ENCODE measurements around the gene SUPV3L1. TPM values are rescaled to one million over a fixed set of nuclear protein-coding genes. Genes with fewer than 3 reads are reported as not detected.

The SUPV3L1 gene
- total and polyA plus RNA-seq, 2 of the 8 experiments (the other 6 are each of a cell fraction or from before 2014, with no cell fraction given), result 34.6 to 45.6 TPM

- Histone ChIP-seq H3K18ac (ENCODE audit: extremely low read depth, low read length) (no peak overlapping the region), H3K4ac (replicated peaks; ENCODE audit: insufficient read length, low read depth, low read length) (no peak overlapping the region), H3K23ac (ENCODE audit: insufficient read length) (no peak overlapping the region), H3K36me3 (ENCODE audit: control insufficient read depth in 2 of 4, insufficient read depth in 4 of 4, low read length in 3 of 4) (no peaks in the 10 kb centered on the region), H2BK12ac (ENCODE audit: low read depth, low read length) (no peak overlapping the region; the same call in 1 of the 2 replicates), H2BK5ac (ENCODE audit: low read depth, low read length) (no peak overlapping the region), H2BK15ac (ENCODE audit: low read length) (no peak overlapping the region), H3K4me1 (replicated peaks in 1 of 4; ENCODE audit: control insufficient read depth in 3 of 4, insufficient read depth in 4 of 4, low read length in 3 of 4) (no peaks in the 10 kb centered on the region), H2BK120ac (replicated peaks; ENCODE audit: low read depth, low read length) (no peak overlapping the region), H4K5ac (ENCODE audit: insufficient read length, low read depth, low read length) (no peak overlapping the region), H2AK5ac (ENCODE audit: low read depth, low read length) (no peak overlapping the region), H3K4me2 (ENCODE audit: insufficient read depth in 1 of 2, low read depth in 2 of 2, low read length in 2 of 2) (no peak overlapping the region), H3K79me1 (ENCODE audit: low read depth, low read length) (no peaks in the 10 kb centered on the region), H4K8ac (ENCODE audit: extremely low read depth, insufficient read depth, low read length) (no peak overlapping the region), H3K9ac (replicated peaks in 1 of 4; ENCODE audit: extremely low read depth in 1 of 4, low read depth in 3 of 4, low read length in 3 of 4) (no peak overlapping the region), H3K79me2 (ENCODE audit: control insufficient read depth in 1 of 2, insufficient read depth in 2 of 2, low read length in 2 of 2) (no peaks in the 10 kb centered on the region), H3K4me3 (ENCODE audit: extremely low read depth in 1 of 4, insufficient read depth in 2 of 4, low read depth in 3 of 4, low read length in 4 of 4) (no peak overlapping the region), H4K20me1 (replicated peaks in 1 of 2; ENCODE audit: control insufficient read depth in 1 of 2, insufficient read depth in 2 of 2, low read length in 2 of 2) (no peaks in the 10 kb centered on the region), H3K27me3 (replicated peaks in 1 of 4; ENCODE audit: control insufficient read depth in 3 of 4, extremely low read depth in 1 of 4, insufficient read depth in 3 of 4, low read length in 3 of 4) (no peaks in the 10 kb centered on the region), H3K27ac (ENCODE audit: low read depth, low read length) (no peak overlapping the region), H3K56ac (replicated peaks; ENCODE audit: insufficient read length, low read depth, low read length) (no peak overlapping the region), H3K14ac (ENCODE audit: insufficient read length) (no peak overlapping the region), H3K23me2 (ENCODE audit: low read depth, low read length) (no peaks in the 10 kb centered on the region), H4K91ac (replicated peaks; ENCODE audit: insufficient read length, low read length) (no peak overlapping the region), H3K9me3 (ENCODE audit: insufficient read depth in 2 of 2, low read depth in 1 of 2, low read length in 1 of 2) (no peaks in the 10 kb centered on the region), H2BK20ac (ENCODE audit: low read length) (no peak overlapping the region), H2AFZ (ENCODE audit: low read length) (no peak overlapping the region)
- ChIA-PET POLR2A (ENCODE audit: partially characterized antibody) (no interaction called here), CTCF (ENCODE audit: partially characterized antibody) (interaction anchor here (0.7 to 1.5 kb wide), 6 partner anchors 67 to 379 kb away, joined by 3 to 6 read pairs (median 3); no protein-coding TSS in a partner anchor)
- FAIRE-seq (no peak), DNase-seq (ENCODE audit: low read depth in 1 of 2, low spot score in 2 of 2) (no peak)
- 76% methylated on average over 11 of the region's 11 CpGs; no CpG with 5 or more reads in 1 of the 2 experiments for WGBS, 2 experiments (ENCODE audit: extremely low coverage in 1 of 2, insufficient coverage in 1 of 2, insufficient read length in 1 of 2, insufficient replicate concordance in 2 of 2, low coverage in 1 of 2, low lambda C conversion rate in 2 of 2, missing lambda C conversion rate in 1 of 2)
- TF ChIP-seq NANOG (IDR thresholded peaks at IDR 0.05; ENCODE audit: insufficient read depth, low read depth, low read length, poor library complexity, severe bottlenecking), result no peak
- TF ChIP-seq NRF1 (IDR thresholded peaks at IDR 0.05; ENCODE audit: low read depth, low read length), result no peak
- TF ChIP-seq EP300 (IDR thresholded peaks at IDR 0.05; ENCODE audit: borderline replicate concordance in 1 of 2, low read depth in 2 of 2, low read length in 2 of 2), result no peak
- TF ChIP-seq POLR2A (IDR thresholded peaks at IDR 0.05; ENCODE audit: control extremely low read depth in 1 of 2, low read depth in 2 of 2, low read length in 2 of 2), result no peak
- TF ChIP-seq CHD2 (IDR thresholded peaks at IDR 0.05; ENCODE audit: low read length), result no peak
- TF ChIP-seq TBP (IDR thresholded peaks at IDR 0.05; ENCODE audit: low read depth, low read length), result no peak
- TF ChIP-seq ATF2 (IDR thresholded peaks at IDR 0.05; ENCODE audit: low read length), result no peak
- no peak for TF ChIP-seq SAP30 (IDR thresholded peaks at IDR 0.05; ENCODE audit: insufficient read depth, insufficient replicate concordance, low read length)
- TF ChIP-seq TAF7 (optimal IDR thresholded peaks at IDR 0.05; ENCODE audit: borderline replicate concordance, low read depth, low read length), result no peak
- TF ChIP-seq SIRT6 (IDR thresholded peaks at IDR 0.05; ENCODE audit: low read length), result no peak
- TF ChIP-seq RFX5 (IDR thresholded peaks at IDR 0.05; ENCODE audit: borderline replicate concordance, low read depth, low read length), result no peak
- no peak for TF ChIP-seq MAFK (IDR thresholded peaks at IDR 0.05; ENCODE audit: low read depth, low read length)
Observed at GRCh38 chr10:69216577-69217118, 36.6 kb downstream of the SUPV3L1 start.

All from H1 (cell line).